ENCODE results near the gene GPR39. TPM values are rescaled to one million over a fixed set of nuclear protein-coding genes. Genes with fewer than 3 reads are reported as not detected.

The GPR39 gene
- total RNA-seq, result not detected

DNA sequence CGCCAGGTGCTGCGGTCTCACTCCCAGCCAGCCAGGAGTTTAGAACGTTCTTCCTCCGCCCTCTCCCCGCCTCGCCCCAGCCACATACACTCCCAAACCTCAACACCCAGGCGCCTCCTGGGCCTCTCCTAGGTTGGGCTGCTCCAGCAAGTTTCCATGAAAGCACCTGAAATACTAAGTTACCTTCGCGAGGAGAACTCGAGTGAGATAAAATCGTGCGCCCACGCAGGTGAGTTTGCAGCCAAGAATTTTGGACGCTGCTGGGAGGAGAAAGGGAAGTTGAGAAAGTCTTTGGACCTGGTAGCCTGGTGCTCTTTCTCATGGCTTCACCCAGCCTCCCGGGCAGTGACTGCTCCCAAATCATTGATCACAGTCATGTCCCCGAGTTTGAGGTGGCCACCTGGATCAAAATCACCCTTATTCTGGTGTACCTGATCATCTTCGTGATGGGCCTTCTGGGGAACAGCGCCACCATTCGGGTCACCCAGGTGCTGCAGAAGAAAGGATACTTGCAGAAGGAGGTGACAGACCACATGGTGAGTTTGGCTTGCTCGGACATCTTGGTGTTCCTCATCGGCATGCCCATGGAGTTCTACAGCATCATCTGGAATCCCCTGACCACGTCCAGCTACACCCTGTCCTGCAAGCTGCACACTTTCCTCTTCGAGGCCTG is at the start of gene GPR39:
Gene GPR39 (plus strand): TSS at position 83 of the 673 bp plus-strand sequence.

DNA sequence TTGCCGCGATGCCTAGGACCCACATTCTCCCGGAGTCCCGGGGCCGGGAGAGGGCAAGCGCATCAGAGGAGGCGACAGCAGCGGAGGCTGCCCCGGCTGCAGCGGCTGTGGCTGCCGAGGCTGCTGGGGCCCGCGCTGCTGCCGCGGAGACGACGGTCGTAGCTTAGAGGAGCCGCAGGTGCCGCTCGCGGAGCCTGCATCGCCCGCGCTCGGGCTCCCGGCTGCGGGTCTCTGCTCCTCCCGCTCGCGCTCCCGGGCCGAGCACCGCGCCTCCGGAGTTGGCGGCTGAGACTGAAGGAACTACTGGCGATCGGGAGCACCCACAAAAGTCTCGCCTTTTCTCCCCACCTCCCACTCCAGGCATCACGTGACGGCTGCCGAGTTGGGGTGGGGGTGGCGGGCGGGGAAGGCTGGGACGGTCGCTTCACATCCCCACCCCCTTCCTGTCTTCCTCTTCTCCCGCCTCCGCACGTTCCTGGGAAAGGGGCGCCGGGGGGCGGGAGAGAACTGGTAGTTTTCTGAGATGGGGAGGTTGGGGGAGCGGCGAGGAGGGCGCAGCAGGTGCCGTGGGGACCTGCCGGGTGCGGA is 253.4 kb downstream of the GPR39 start, which contains the start of gene LYPD1:
Gene LYPD1 (minus strand): TSS at position 298 of the 588 bp plus-strand sequence. CDS start 273 bp downstream, at position 25.

